Panc1 (cell line): ENCODE results near the gene ABHD16B. TPM values are rescaled to one million over a fixed set of nuclear protein-coding genes. Genes with fewer than 3 reads are reported as not detected.

Source experiments
- ATAC-seq: fragments of 200-7000 bp; cut with Tn5 transposase; 2 replicates; pipeline ENCODE4 v1.9.1; 2020; ENCODE audit warnings: mild to moderate bottlenecking, moderate library complexity
- BruUV-seq: library from RNA; stranded (reverse); fragments of 400-500 nt; replicated peaks from 2 replicates; lab custom pipeline; 2021; lab: Mats Ljungman, UMichigan
- CTCF ChIA-PET: fragments of 300-600 bp; sonication (Branson Sonifier 250); formaldehyde crosslinking; loops from one replicate; lab custom pipeline; 2022; ENCODE audit warnings: antibody characterized with exemption; lab: Charles Lee
- POLR2A ChIA-PET: fragments of 300-600 bp; sonication (Branson Sonifier 250); formaldehyde crosslinking; loops from one replicate; lab custom pipeline; 2022; ENCODE audit warnings: antibody characterized with exemption; lab: Charles Lee
- DNase-seq: peaks from one replicate; pipeline ENCODE4 v3.0.0-alpha.2; 2010; ENCODE audit warnings: low read depth, low spot score
- H3K27ac ChIP-seq: 2 replicates; pipeline ENCODE4 v1.5.1; 2011; ENCODE audit warnings: mild to moderate bottlenecking, low read length, inconsistent platforms
- H3K27me3 ChIP-seq: fragments of 200-500 bp; sonication (Bioruptor generic); 2 replicates; pipeline ENCODE4 v1.6.0; 2014; ENCODE audit warnings: low read length, inconsistent platforms; ENCODE audit not compliant: control insufficient read depth, insufficient read depth
- H3K36me3 ChIP-seq: fragments of 200-500 bp; sonication (Bioruptor generic); 2 replicates; pipeline ENCODE4 v1.5.1; 2014; ENCODE audit warnings: inconsistent platforms, mild to moderate bottlenecking, low read length, moderate library complexity; ENCODE audit not compliant: control insufficient read depth, insufficient read depth
- H3K4me1 ChIP-seq: 2 replicates; pipeline ENCODE4 v1.5.1; 2011; ENCODE audit warnings: inconsistent platforms, mild to moderate bottlenecking, low read length, moderate library complexity; ENCODE audit not compliant: control insufficient read depth, insufficient read depth
- H3K4me3 ChIP-seq, 2 experiments: 2 replicates each; pipeline ENCODE4 v1.5.1; 2011 to 2012; ENCODE audit warnings: low read depth in 2 of 2, low read length in 2 of 2, mild to moderate bottlenecking in 2 of 2, inconsistent platforms in 1 of 2, moderate library complexity in 1 of 2
- H3K9me3 ChIP-seq: fragments of 200-500 bp; sonication (Bioruptor generic); 2 replicates; pipeline ENCODE4 v1.5.1; 2014; ENCODE audit warnings: low read depth, mild to moderate bottlenecking, inconsistent platforms, low read length, moderate library complexity; ENCODE audit not compliant: control insufficient read depth, insufficient read depth
- CTCF ChIP-seq: fragments of 450-650 bp; IDR thresholded peaks from 2 replicates; pipeline ENCODE4 v1.5.1; 2017; ENCODE audit warnings: mild to moderate bottlenecking
- POLR2AphosphoS5 ChIP-seq: IDR thresholded peaks from 2 replicates; pipeline ENCODE4 v1.6.1; 2012; ENCODE audit warnings: mild to moderate bottlenecking, low read depth, low read length, moderate library complexity
- REST ChIP-seq, 2 experiments: IDR thresholded peaks; 2 replicates each; pipeline ENCODE4 v1.6.1; 2011 to 2012; ENCODE audit warnings: low read depth in 2 of 2, control low read depth in 1 of 2, low read length in 1 of 2, mild to moderate bottlenecking in 1 of 2, moderate library complexity in 1 of 2; ENCODE audit not compliant: insufficient read depth in 1 of 2
- SIN3A ChIP-seq: IDR thresholded peaks from 2 replicates; pipeline ENCODE4 v1.6.1; 2012; ENCODE audit warnings: low read depth, mild to moderate bottlenecking, low read length, moderate library complexity, borderline replicate concordance; ENCODE audit not compliant: insufficient read depth
- TCF7L2 ChIP-seq: IDR thresholded peaks from 2 replicates; pipeline ENCODE4 v1.6.1; 2011; ENCODE audit warnings: mild to moderate bottlenecking, low read depth, low read length, inconsistent platforms
- in situ Hi-C: cut with HindIII; loops from 2 replicates; pipeline ENCODE4 v1.10.0; 2016; ENCODE audit warnings: low sequenced_read_pairs, low pct_unique_long_range_greater_than_20kb
- intact Hi-C: fragments of 100-400 bp; cut with micrococcal nuclease; formaldehyde crosslinking; loops from one replicate; pipeline ENCODE4 v1.10.0; 2022; ENCODE audit not compliant: unreplicated experiment
- total RNA-seq: library from RNA; stranded (reverse); gene quantifications from one replicate; pipeline ENCODE4 v1.2.1, GENCODE V29; 2021; ENCODE audit not compliant: unreplicated experiment

Gene ABHD16B
- total RNA-seq, 1 experiment from 2014 or later, result not detected

GRCh38 chr20:63895202-63895951 lies 34.1 kb downstream of the ABHD16B start:
- H3K4me1 ChIP-seq, result peaks cover 19% of the 10 kb centered on the region
- intact Hi-C loops (no loop called here), in situ Hi-C loops (no loop called here)
- CTCF ChIA-PET, result interaction anchor here (0.6 kb wide), 1 partner anchor 274 kb away, joined by 3 read pairs; no protein-coding TSS in a partner anchor
- BruUV-seq, result no TSS peak
- peak overlapping the region; percentile 72 to 76 for H3K4me3 ChIP-seq
- no peaks in the 10 kb centered on the region for H3K9me3 ChIP-seq
- H3K27me3 ChIP-seq, result no peaks in the 10 kb centered on the region
- no peak for DNase-seq
- peak overlapping the region; percentile 91 for H3K27ac ChIP-seq
- TF ChIP-seq POLR2AphosphoS5 (no peak), TCF7L2 (no peak), REST (IDR thresholded peaks at IDR 0.05; ENCODE audit: insufficient read depth in 1 of 2, low read depth in 2 of 2, low read length in 1 of 2) (no peak), CTCF (no peak), SIN3A (no peak)
- H3K36me3 ChIP-seq, result peaks cover 5% of the 10 kb centered on the region
- no peak; the same call in 1 of the 2 replicates for ATAC-seq
- POLR2A ChIA-PET, result interaction anchor here (0.5 to 0.7 kb wide), 4 partner anchors 15 to 161 kb away, joined by 3 to 10 read pairs (median 5); no protein-coding TSS in a partner anchor

- DNase-seq, result no peak
- in situ Hi-C loops (no loop called here), intact Hi-C loops (no loop called here)
- H3K27me3 ChIP-seq, result no peaks in the 10 kb centered on the region
- H3K4me1 ChIP-seq, result peaks cover 22% of the 10 kb centered on the region
- no peak for TF ChIP-seq REST (IDR thresholded peaks at IDR 0.05; ENCODE audit: insufficient read depth in 1 of 2, low read depth in 2 of 2, low read length in 1 of 2)
- no peak for TF ChIP-seq SIN3A
- no peak for TF ChIP-seq TCF7L2
- TF ChIP-seq CTCF, result no peak
- no peak for TF ChIP-seq POLR2AphosphoS5
- BruUV-seq, result no TSS peak
- POLR2A ChIA-PET, result interaction anchor here (0.5 to 0.7 kb wide), 4 partner anchors 14 to 188 kb away, joined by 3 to 10 read pairs (median 5); partner anchors contain the start of genes ARFRP1 and ZGPAT
- no peak for ATAC-seq
- peak overlapping the region; percentile 91 for H3K27ac ChIP-seq
- H3K9me3 ChIP-seq, result no peaks in the 10 kb centered on the region
- CTCF ChIA-PET, result interaction anchor here (0.6 kb wide), 1 partner anchor 275 kb away, joined by 3 read pairs; no protein-coding TSS in a partner anchor
- H3K4me3 ChIP-seq, result peak overlapping the region; percentile 72 to 76
- 0 out of 2 replicates have a peak, but pooled peaks cover 2% of the 10 kb centered on the region for H3K36me3 ChIP-seq
Observed at GRCh38 chr20:63895952-63896263, 34.6 kb downstream of the ABHD16B start.
